NCI-H748 (cell line): ENCODE data around the gene LRP8.

ENCODE experiments used
- DNase-seq: peaks from one replicate; lab custom pipeline; 2025; ENCODE audit not compliant: unreplicated experiment; lab: John Stamatoyannopoulos, UW

Gene LRP8

GRCh38 chr1:53340660-53341520, 13.0 kb upstream of the LRP8 start:
- no peak for DNase-seq

DNA sequence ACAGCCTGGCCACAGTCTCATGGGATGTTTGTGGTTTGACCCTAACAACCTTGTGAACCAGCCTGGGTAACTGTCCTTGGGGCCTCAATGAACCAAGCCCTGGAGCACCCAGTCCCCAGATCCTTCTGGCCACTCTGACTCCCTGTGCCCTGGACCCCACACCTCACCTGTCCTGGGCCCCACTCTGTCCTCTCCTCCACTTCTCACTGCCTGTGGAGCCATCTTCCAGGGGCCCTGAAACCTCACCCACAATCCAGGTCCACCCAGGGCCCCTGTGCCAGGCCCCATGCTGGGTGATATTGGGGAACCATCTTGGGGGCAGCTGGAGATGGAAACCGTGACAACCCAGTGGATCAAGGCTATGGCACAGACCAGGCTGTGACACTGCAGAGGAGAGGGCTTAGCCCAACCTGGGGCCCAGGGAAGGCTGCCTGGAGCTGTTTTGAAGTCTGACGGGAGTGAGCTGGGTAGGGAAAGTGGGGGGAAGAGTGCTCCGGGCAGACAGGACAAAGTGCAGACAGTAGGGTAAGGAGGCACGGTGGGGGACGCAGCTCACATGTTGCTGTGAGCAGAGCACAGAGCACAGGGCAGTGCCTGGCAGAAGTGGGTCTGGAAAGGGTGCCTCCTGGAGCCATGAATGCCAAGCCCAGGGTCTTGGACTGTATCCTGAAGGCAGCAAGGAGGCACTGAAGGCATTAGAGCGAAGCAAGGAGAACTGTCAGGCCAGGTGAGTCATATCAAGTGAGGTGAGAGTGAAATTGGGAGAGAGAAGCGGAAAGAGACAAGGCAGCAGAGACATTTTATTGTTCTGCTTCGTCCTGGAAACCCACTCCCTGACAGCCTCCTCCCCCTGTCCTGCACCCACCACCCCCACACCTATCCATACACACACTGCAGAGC, 12.1 kb upstream of the LRP8 start:
- no peak for DNase-seq

DNA sequence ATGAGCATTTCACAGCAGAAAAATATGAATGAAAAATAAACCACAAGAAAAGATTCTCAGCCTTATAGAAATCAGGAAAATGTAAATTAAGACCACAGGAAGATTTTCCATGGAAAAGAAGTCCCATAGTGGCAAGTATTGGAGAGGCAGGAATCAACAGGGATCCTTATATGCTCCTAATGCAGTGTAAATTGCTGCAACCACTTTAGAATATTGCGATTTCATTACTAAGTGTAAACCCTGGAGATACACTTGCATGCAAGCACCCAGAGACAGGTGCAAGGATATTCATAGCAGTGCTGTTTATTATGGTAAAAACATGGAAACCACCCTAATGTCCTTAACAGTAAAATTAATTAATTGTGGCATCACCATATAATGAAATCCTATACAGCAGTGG, 10.6 kb upstream of the LRP8 start:
- DNase-seq: no peak

DNA sequence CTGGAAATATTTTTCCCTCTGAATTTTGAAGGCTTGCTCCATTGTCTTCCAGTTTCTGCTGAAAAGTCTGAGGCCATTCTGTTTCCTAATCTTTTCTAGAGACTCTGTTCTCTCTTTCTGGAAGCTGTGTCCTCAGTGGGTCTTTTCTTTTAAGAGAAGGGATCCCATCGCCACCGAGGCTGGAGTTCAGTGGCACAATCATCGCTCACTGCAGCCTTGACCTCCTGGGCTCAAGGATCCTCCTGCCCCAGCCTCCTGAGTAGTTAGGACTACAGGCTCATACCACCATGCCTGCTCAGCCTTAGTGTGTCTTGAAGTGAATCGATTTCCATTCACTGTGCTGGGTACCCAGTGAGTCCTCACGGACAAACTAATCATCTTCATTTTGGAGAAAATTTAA, 9.6 kb upstream of the LRP8 start:
- no peak for DNase-seq

DNA sequence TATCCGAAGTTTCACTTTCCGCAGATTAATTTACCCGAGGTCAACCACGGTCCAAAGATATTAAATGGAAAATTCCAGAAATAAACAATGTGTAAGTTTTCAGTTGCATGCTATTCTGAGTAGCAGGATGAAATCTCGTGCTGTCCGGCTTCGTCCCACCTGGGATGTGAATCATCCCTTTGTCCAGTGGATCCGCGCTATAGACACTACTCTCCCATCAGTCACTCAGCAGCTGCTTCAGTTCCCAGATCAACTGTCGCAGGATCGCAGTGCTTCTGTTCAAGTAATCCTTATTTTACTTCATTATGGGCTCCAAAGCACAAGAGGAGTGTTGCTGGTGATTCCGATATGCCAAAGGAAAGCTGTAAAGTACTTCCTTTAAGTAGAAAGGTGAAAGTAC, 8.3 kb upstream of the LRP8 start:
- no peak for DNase-seq

DNA sequence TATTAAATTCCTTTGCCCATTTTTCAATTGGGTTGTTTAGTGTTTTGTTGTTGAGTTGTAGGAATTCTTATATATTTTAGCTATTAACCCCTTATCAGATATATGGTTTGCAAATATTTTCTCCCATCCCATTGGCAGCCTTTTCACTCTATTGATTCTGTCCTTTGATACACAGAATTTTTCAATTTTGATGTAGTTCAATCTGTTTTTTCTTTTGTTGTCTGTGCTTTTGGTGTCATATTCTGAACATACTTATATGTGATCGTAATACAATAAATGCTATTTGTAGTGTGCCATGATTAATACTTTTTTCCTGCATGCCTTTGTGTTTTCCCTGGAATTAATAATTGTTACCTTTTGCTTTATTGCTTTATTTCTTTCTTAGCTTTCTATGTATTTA, 7.8 kb upstream of the LRP8 start:
- no peak for DNase-seq

GRCh38 chr1:53334781-53335180, 6.9 kb upstream of the LRP8 start:
- DNase-seq: no peak

GRCh38 chr1:53334312-53334711, 6.4 kb upstream of the LRP8 start:
- DNase-seq: no peak

- DNase-seq: no peak
These were observed 5.0 kb upstream of the LRP8 start for GRCh38 chr1:53332833-53333232.

GRCh38 chr1:53332186-53332564, 4.3 kb upstream of the LRP8 start:
- DNase-seq: no peak

GRCh38 chr1:53331446-53332185, 3.7 kb upstream of the LRP8 start:
- DNase-seq: no peak

DNA sequence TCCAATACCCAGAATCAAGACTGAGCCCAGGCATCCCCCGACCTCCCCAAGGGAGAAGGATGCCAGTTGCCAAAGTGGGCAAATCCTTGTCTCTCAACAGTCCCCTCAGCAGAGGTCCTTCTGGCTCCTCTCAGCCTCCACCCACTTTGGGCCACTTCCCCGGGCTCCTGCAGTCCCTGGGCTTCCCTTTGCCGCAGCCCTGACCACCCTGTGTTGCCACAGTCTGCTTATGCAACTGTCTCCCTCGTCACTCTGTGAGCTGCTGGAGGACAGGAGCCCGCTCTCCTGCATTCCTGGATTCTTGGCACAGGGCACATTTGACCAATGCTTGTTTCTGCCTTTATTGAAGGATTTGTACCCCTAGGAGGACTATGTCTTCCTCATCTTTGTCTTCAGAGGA, 2.9 kb upstream of the LRP8 start:
- DNase-seq: no peak

GRCh38 chr1:53328541-53329499, 950 bp upstream of the LRP8 start:
- DNase-seq: no peak

DNA sequence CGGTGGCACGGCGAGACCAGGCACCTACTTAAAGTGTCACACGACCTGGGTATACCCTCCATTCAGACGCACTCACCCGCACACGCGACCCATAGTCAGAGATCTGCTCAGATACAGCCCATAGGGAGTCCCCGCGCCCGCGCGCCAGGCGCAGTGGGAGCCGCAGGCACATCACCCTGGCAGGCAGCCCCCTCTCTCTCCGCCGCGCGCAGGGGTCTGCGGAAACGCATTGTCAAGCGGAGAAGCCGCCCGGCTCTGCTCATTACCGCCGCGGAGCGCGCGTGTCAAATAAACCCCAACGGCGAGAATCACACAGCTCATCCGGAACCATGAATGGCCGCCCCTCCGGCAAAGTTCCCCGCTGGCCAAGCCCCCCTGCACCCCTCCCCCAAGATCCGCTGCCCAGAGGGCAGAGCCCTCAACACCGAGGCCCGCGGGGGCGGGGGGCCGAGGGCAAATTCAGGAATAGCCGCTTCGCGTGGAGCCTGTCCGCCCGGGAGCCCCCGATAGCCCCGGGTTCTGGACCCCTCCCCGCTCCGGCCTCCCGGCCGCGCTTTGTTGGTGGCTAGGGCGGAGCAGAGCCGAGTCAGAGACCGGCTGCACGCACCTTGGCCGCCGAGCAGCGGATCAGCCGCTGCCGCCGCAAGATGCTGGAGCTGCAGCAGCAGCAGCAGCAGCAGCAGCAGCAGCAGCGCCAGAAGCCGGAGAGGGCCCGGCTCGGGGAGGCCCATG, 522 bp downstream of the LRP8 start:
- DNase-seq: peak; percentile 75

- peak; percentile 86 for DNase-seq
These were observed 1.2 kb downstream of the LRP8 start for GRCh38 chr1:53326598-53327181.

DNA sequence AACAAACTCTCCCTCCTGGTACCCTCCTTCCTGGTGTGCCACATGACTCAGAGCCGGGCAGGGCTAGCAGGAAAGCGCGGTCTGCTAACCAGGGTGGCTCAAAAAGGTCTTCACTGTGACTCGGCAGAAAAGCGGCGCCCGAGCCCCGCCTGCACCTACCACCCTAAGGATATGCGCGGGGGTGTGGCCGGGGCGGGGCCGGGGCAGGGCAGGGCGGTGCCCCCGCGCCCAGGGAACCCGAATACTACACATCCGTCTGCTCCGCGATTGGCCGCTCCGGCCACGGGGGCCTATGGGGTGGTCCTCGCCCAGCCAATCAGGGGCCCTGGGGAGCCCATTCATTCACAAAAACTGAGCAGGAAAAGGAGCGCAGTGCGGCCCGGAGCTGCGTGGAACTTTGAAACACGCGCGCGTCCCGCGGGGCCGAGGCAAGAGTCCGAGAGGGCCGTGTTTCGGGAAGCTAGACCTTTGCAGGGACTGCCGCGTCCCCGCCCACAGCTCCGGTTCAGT, 1.7 kb downstream of the LRP8 start:
- DNase-seq: peak; percentile 97

DNA sequence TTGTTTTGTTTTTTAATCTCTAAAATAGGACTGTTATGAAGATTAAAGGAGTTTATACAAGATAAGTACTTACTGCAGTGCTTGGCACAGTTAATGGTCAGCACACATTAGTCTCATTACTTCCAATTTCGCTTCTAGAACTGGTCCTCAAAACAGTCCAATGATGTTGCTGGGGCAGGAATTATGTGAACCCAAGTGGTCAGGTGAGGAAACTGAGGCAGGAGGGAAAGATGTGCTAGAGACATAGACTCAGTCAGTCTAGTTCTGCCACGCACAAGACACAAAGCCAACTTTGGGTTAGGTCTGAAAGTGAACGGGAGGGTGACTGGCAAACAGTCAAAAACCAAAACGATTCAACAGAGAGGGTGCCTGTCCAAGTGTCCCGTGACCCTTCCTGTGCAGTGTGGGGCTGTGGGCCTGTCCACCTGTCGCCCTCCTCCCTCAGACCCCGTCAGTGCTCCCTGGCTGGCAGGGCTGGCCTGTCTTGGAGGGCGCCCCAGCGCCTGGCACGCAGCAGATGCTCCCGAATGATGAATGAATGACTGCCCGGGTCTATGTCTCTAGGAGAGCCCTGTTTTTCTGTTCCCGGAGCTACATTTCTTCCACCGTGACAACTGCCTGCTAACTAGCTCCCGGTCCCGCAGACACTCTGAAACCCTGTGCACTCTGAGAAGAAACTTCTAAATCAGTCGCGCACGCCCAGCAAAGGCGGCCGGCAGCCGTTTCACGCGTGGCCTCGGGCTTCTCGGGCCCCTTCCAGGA, 2.4 kb downstream of the LRP8 start:
- DNase-seq: no peak

DNA sequence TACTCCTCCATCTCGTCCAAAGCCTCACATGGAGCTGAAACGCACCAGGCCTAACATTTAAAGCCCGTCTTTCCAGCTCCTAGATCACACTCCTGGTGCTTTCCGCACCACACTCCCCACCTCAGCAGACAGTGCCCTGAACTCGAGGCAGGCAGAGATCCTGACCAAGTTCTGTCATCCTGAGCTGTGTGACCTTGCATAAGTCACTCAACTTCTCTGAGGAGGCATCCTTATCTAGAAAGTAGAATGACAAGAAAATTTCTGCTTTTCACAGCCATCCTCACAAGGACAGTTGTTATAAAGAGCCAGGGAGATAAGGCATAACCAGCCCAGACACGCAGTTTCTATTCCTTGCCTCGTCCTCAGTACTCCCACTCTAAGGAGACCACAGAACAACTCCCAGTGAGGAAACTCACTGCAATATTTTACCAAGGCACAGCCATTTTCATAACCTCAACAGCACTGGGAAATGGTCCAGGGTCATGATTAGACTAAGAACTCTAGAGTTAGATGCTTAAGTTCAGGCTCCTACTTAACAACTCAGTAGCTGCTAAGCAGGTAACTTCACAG, 3.1 kb downstream of the LRP8 start:
- no peak for DNase-seq
